GM10248 (cell line): ENCODE data around the gene CD28.
"Not testable (repeated sequence)": the region's sequence is repeated elsewhere in the genome, so short reads cannot be mapped to it uniquely, and the experiment has no call there.

Source experiments
- CTCF ChIA-PET: fragments of 300-600 bp; sonication (Branson Sonifier 250); formaldehyde crosslinking; extraction: SDS; loops from one replicate; lab custom pipeline; 2021; ENCODE audit warnings: antibody characterized with exemption; lab: Yijun Ruan, JAX
- POLR2A ChIA-PET: fragments of 350-650 bp; sonication (Branson Sonifier 250); formaldehyde crosslinking; extraction: SDS; loops from one replicate; lab custom pipeline; 2020; ENCODE audit warnings: antibody characterized with exemption; lab: Yijun Ruan, JAX
- DNase-seq: peaks from one replicate; pipeline ENCODE4 v3.0.0; 2012; ENCODE audit errors: extremely low spot score
- TF ChIP-seq, protein P1 (sequence below): IDR thresholded peaks from 2 replicates; pipeline ENCODE4 v1.5.1; 2012; ENCODE audit warnings: mild to moderate bottlenecking, low read depth; ENCODE audit errors: extremely low read depth, missing control alignments, control extremely low read depth

CD28 gene

DNA sequence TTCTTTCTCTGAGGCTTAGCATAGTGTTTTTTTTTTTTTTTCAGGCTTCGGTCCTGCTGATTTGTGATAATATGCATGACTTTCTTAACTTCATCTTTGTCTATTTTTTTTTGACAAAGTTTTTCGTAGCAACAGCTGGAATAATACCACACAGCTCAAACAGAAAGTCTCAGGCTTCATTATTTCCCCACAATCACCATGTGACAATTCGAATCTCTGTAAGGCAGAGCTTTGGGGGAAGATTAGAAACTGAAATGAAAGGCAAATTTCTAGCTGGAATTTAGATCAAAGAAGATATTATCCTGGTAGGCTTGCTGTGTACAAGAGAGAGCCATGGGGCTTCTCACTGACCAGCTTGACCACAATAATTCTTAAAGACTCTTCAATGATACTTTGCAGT, 12.2 kb upstream of the CD28 start:
- POLR2A ChIA-PET = no interaction called here
- DNase-seq = no peak
- TF ChIP-seq, protein P1, sequence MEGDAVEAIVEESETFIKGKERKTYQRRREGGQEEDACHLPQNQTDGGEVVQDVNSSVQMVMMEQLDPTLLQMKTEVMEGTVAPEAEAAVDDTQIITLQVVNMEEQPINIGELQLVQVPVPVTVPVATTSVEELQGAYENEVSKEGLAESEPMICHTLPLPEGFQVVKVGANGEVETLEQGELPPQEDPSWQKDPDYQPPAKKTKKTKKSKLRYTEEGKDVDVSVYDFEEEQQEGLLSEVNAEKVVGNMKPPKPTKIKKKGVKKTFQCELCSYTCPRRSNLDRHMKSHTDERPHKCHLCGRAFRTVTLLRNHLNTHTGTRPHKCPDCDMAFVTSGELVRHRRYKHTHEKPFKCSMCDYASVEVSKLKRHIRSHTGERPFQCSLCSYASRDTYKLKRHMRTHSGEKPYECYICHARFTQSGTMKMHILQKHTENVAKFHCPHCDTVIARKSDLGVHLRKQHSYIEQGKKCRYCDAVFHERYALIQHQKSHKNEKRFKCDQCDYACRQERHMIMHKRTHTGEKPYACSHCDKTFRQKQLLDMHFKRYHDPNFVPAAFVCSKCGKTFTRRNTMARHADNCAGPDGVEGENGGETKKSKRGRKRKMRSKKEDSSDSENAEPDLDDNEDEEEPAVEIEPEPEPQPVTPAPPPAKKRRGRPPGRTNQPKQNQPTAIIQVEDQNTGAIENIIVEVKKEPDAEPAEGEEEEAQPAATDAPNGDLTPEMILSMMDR = no peak
- CTCF ChIA-PET = interaction anchor here (0.6 to 1.9 kb wide), 8 partner anchors 9 to 121 kb away, joined by 3 to 5 read pairs (median 4); partner anchors contain the start of gene CD28

DNA sequence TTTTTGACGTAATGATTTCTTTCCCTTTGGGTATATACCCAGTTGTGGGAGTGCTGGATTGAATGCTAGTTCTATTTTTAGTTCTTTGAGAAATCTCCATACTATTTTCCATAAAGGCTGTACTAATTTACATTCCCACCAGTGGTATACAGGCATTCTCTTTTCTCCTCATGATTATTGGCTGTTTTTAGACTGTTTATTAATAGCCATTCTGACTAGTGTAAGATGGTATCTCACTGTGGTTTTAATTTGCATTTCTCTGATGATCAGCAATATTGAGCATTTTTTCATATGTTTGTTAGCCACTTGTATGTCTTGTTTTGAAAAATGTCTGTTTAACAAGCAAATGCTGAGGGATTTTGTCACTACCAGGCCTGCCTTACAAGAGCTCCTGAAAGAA, 9.2 kb upstream of the CD28 start:
- DNase-seq = no peak

DNA sequence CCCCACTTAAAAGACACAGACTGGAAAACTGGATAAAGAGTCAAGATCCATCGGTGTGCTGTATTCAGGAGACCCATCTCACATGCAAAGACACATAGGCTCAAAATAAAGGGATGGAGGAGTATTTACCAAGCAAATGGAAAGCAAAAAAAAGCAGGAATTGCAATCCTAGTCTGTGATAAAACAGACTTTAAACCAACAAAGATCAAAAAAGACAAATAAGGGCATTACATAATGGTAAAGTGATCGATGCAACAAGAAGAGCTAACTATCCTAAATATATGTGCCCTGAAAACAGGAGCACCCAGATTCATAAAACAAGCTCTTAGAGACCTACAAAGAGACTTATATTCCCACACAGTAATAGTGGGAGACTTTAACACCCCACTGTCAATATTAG, 8.7 kb upstream of the CD28 start:
- CTCF ChIA-PET, POLR2A ChIA-PET, DNase-seq: not testable (repeated sequence)

More for the DNA sequence above, 9.2 kb upstream of the CD28 start:
- ChIA-PET CTCF (interaction anchor here (1.5 kb wide), 1 partner anchor 26 kb away, joined by 3 read pairs; no protein-coding TSS in a partner anchor), POLR2A (no interaction called here)
- TF ChIP-seq, protein P1 = no peak

DNA sequence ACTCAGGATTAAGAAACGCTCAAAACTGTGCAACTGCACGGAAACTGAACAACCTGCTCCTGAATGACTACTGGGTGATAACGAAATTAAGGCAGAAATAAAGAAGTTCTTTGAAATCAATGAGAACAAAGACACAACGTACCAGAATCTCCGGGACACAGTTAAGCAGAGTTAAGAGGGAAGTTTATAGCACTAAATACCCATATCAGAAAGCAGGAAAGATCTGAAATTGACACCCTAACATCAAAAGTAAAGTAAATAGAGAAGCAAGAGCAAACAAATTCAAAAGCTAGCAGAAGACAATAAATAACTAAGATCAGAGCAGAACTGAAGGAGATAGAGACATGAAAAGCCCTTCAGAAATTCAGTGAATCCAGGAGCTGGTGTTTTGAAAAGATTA, 8.0 kb upstream of the CD28 start:
- DNase-seq, CTCF ChIA-PET, POLR2A ChIA-PET: not testable (repeated sequence)

DNA sequence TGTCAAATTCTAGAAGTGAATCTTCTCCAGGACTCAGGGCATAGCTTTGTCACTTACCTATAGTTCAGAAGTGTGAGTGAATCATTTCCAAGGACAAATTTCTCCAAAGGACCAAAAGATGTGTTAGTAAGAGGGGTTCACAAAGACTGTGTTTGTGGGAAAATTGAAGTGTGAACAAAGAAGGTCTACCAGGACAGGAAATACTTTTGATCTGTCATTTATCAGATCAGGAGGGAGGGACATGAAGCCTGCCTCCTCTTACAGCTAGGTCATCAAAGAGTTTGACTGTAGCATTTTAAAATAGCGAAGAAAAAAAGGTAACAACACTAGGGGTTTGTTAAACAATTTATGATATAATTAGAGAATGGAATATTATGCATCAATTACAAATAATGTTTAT, 2.0 kb upstream of the CD28 start:
- TF ChIP-seq, protein P1 = no peak
- ChIA-PET POLR2A (no interaction called here), CTCF (interaction anchor here (1.3 to 1.5 kb wide), 2 partner anchors 11 to 28 kb away, joined by 3 to 4 read pairs; no protein-coding TSS in a partner anchor)

DNA sequence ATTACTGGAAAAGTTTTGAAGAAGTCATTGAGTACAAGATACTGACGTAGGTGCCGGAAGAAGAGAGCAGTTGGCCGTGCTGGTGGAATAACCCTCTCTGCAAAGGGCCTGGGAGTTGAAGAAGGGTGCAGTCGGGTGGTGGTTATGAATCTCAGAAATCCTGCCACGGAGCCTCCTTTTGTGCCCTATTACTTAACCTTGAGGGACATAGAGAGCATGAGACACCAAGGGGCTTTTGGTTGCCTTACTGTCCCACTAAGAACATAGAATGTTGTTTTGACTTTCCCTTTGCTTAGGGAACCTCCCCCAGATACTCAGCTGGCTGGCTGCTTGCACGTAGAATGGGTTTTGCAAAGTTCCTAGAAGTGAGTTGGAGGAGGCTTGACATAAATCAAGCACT, 1.3 kb upstream of the CD28 start:
- ChIA-PET CTCF (interaction anchor here (1.3 kb wide), 1 partner anchor 27 kb away, joined by 3 read pairs; no protein-coding TSS in a partner anchor), POLR2A (no interaction called here)
- DNase-seq = no peak
- TF ChIP-seq, protein P1 = no peak

More for the DNA sequence above, 2.0 kb upstream of the CD28 start:
- no peak for DNase-seq

DNA sequence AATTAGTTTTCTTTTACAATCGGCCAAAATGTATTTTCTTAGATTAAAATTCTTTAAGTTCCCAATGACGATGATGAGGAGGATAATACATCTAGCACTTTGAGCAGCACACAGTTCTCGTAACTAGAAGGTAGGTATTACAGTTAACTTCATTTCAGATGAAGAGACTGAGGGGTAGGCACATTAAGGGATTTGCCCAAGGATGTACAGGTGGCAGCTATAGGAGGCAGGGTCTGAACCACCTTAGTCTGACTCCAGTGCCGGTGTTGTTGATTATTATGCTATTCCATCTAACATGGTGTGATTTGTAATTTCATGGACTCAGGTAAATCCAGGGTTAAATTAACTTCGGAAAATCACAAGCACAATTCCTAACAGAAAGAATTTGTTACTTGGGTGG, 1.1 kb downstream of the CD28 start:
- CTCF ChIA-PET = interaction anchor here (0.7 to 1.3 kb wide), 3 partner anchors 13 to 24 kb away, joined by 3 to 5 read pairs (median 5); no protein-coding TSS in a partner anchor
- TF ChIP-seq, protein P1 = no peak
- POLR2A ChIA-PET = no interaction called here
- no peak for DNase-seq

DNA sequence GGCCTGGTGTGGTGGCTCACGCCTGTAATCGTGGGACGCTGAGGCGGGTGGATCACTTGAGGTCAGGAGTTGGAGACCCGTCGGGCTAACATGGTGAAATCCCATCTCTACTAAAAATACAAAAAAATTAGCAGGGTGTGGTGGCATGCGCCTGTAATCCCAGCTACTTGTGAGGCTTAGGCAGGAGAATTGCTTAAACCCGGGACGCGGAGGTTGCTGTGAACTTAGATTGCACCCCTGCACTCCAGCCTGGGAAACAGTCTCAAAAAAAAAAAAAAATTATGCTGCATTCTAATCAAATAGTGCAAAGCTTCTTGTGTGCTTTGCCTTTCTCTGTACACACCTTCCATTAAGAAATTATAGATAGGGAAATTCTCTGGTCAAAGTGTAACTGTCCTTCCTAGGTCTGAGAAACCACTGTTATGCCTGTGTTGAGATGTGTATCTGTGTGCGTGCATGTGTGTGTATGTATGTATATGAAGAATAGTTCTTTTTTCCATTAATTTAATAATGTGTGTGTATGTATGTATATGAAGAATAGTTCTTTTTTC, 2.5 kb downstream of the CD28 start:
- TF ChIP-seq, protein P1 = no peak
- no peak for DNase-seq
- ChIA-PET CTCF (no interaction called here), POLR2A (no interaction called here)
